HL-60/S4 treated with phorbol 12-myristate 13-acetate at 8.2 ng/mL for 4 days and 3 days (cell line): ENCODE data around the gene TNFRSF14.
"Not testable (repeated sequence)": the region's sequence is repeated elsewhere in the genome, so short reads cannot be mapped to it uniquely, and the experiment has no call there.

Source experiments
- in situ Hi-C: fragments of 300-500 bp; cut with MboI; formaldehyde crosslinking; loops from 2 replicates; pipeline ENCODE4 v1.15.0; 2022; ENCODE audit warnings: low sequenced_read_pairs

TNFRSF14 gene

DNA sequence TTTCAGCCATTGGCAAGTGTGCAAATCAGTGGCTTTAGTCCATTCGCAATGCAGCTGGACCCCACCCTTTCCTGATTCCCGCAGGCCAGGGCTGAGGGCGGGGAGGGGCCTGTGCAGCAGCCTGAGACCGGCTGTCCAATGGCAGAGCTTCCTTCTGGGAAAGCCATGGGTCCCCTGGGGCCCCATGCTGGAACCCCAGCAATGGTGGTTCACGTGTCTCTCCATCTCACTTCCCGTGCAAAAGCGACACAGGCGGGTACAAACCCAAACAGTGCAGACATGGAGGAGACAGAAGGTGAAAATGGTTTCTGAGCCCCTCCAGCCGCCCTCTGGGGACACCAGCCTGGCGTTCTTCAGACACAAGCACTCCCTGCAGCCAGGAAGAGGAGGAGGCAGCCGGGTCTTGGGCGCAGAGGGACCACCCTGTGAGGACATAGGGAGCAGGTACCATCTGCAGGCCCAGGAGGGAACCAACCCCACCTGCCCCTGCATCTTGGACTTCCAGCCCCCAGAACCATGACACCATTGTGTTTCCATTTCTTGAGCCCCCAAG, 5.8 kb upstream of the TNFRSF14 start:
- in situ Hi-C loops: not testable (repeated sequence)

DNA sequence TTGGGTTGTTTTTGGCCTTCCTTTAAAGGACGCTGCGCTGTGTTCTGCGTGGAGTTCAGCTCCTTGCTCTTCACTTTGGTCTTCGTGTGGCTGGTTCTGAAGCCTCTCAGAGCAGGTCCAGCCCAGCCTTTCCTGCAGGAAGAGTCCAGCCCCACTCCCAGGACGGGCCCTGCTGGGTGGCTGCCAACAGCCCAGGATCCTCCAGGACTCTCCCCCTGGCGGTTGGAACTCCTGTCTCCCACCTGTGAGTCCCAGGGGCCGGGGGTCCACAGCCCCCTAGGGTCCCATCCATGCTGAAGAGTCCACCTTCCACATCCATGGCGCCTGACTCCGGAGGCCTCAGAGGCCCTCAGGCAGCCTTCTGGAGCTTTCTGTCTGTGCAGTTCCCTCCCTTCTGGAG, 4.6 kb upstream of the TNFRSF14 start:
- in situ Hi-C loops: not testable (repeated sequence)

DNA sequence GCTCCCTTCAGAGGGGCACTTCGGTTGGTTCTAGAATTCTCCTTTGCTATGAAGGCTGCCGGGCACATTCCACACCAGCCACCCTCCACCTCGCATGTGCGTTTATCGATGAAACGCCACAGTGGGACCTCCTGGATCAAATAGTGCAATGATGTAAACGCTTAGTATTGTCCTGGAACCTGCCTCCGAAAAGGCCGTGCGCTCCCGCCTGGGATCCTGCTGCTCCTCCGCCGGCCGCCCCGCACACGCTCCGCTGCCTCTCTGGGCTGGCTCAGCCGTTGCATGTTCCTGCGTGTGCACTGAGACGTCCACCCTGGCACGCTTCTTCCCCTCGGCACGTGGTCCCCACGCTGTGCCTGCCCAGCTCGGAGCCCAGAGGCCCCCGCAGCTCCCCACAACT, 4.0 kb upstream of the TNFRSF14 start:
- in situ Hi-C loops: no loop called here

DNA sequence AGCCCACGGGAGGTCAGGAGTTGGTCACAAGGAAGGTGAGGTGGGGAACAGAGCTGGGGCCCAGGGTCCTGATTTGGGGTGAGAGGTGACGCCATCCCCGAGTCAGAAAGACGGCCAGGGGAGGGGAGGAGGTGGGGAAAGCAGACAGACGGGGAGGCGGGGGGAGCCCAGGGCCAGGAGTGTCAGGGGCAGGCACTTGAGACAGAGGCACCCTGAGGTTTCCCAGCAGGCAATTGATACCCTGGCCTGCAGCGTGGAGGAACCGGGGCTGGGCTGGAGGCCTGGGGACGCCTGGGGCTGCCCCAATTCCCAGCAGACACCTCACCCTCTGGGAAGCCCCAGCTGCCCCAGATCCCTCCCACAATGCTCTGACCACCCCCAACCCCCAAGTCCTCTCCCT, 3.1 kb upstream of the TNFRSF14 start:
- in situ Hi-C loops: not testable (repeated sequence)

DNA sequence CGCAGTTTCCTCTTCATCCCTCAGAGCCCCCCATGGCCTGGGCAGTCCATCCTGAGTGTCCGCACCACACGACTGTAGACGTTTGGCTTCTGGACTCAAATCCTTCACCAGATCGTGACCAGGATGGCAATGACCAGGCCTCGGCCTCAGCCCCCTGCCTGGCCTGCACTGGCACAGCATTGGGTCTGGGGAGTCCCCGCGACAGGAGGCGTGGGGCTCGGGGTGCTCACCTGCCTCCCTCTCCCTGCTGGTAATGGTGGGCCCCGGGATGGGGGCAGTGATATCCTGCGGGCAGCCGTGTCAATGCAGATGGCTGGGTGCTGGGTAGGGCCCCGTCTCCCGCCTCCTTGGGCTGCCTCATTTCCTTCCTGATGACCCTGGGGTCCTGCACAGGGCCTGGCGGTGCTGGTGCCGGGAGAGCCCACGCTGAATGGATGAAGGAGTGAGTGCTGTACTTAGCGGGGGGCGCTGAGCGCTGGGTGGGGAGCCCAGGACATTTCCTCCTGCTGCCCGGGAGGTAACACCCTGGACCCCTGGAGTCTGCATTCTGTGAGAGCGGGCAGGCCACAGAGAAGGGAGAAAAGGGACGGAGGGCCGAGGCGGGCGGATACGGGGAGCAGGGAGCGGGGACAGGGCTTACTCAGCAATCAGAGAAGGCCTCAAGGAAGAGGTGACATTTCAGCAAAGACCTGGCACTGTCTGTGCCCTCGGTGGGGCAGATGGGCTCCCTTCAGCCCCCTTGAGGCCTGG, 2.1 kb upstream of the TNFRSF14 start:
- in situ Hi-C loops: no loop called here

DNA sequence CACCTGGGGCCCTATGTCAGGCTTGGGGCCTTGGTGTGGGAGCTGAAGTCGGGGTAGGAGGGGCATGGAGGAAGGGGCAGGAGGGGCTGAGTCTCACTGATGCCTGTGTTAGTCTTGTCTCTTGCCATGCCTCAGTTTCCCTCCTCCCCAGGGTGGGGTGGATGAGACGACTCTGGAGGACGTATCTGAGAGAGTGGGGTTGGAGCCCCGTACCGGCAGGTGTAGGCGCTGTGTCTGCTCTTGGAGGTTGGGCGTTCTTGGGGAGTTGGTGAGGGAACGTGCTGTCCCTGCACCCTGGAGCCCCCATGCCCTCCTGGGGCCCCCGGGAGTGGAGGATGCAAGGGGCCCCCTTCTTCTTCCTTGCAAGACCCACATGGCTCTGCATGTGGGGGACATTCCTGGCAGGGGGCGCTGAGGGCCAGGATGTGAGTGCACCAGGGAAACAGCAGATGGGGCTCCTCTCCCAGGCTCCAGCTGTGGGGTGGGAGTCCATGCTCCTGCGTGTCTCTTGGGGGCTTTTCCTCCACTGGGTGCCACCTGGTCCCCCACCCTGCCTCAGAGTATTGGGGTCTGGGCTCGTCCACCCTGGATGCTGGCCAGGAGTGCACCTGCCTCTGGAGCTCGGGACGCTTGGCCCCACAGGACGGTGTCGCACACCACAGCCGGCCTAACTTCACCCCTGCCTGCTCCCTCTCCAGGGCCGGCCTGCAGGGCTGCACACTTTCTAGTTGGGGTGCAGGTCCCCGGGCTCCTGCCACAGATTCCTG, 1.4 kb upstream of the TNFRSF14 start:
- in situ Hi-C loops: no loop called here

DNA sequence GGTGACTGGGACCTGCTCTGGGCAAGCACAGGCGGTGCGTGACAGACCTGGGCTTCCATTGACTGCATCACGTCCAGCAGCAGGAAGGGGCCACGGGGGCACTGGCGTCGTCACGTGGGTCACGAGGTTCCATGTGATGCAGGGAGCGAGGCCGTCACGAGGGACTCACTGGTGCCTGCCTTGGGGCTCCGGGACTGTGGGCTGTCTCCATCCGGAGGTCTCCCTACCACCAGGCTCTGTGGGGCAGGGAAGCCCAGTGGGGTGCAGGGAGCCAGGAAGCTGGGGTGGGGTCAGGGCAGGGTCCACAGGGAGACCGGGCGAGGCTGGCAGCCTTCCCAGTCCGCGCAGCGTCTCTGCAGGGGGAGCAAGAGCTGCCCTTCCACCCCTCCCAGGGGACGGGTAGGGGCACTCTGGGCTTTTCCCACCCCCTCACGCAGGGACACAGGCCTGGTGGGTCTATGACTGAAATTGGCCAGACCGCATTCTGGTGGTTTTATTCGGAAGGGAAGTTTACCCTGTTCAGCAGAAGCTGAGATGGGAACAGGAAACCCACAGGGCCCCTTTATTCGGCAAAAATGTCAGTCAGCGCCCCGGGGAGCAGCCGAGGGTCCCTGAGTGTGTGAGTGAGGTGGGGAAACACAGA, 416 bp upstream of the TNFRSF14 start:
- in situ Hi-C loops: no loop called here

DNA sequence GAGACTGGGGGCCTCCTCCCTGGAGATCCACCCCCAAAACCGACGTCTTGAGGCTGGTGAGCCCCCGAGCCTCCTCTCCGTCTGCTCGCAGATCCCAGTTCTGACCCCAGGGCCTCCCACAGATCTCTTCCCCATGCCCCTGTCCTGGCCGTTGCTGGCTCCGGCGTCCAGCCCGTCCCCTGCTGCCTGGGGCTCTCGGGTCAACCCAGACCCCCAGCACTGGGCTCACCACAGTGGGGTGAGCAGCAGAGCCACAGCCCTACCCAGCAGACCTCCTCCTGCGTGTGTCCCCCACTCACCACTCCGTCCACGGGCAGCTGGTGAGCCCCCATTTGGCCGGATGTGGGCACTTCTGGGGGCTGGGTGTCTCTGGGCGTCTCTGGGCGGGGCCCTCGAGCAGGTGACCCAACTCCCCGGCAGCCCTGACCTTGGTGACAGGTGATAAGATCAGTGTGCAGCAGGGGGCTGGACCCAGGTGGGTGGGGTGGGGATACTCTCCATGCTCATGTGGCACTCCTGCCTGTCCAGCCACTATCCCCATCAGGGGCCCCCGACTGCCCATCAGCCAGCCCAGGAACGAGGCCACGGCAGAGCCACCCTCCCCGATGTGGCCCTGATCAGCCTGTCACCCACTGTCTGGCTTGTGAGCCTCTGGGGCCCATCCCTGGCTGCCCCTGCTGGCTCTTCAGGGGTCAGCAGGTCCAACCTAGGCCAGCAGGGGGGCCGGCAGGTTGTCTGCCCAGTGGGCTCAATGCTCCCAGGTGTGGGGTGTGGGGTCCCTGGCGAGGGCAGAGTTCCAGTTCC, 709 bp downstream of the TNFRSF14 start:
- in situ Hi-C loops: no loop called here

DNA sequence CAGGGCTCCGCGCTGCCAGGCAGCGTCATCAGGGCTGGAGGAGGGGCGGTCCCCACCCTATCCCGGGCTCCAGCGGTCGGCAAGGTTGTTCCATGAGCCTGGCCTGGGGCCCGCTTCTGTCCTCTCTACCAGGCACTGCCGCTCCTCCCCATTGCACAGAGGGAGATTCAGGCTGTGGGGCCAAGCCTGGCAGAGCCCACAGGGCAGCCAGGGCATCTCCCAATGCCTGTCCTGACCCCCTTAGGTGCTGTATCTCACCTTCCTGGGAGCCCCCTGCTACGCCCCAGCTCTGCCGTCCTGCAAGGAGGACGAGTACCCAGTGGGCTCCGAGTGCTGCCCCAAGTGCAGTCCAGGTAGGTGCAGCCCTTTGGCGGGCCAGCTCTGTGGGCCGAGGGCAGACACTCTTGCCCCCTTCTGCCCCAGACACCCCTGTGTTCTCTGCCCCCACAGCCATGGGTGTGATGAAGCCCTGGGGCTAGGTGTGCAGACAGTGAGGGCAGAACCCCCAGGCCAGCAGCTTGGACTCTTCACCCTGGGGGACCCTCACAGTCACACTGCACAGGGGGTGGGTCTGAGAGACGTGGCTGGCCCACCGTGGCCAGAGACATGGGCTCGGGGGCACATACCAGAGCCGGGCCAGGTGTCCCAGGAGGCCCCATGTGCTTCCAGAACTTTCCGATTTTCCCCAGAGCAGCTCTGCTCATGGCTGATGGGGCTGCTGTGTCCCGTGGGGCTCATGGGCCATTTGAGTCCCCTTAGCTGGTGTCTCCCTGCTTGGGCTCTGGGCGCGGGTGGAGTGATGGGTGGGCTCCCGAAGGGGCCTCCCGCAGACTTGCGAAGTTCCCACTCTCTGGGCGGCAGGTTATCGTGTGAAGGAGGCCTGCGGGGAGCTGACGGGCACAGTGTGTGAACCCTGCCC, 1.6 kb downstream of the TNFRSF14 start:
- in situ Hi-C loops: no loop called here

DNA sequence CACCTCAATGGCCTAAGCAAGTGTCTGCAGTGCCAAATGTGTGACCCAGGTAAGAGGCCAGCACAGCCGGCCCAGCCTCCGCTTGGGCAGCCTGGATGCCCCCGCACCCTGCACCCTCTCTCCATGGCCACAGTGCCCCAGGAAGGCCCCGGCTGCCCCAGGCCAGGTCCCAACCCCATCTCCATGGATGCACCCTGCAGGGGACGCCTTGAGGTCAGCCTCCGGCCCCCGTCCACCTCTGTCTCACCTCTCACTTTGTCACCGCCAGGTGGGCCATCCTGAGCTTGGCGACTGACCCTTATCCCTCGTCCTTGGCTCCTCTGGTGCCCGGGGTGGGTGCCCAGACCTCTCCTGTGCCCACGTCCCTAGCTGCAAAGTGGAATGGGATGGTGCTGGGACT, 2.2 kb downstream of the TNFRSF14 start:
- in situ Hi-C loops: no loop called here

DNA sequence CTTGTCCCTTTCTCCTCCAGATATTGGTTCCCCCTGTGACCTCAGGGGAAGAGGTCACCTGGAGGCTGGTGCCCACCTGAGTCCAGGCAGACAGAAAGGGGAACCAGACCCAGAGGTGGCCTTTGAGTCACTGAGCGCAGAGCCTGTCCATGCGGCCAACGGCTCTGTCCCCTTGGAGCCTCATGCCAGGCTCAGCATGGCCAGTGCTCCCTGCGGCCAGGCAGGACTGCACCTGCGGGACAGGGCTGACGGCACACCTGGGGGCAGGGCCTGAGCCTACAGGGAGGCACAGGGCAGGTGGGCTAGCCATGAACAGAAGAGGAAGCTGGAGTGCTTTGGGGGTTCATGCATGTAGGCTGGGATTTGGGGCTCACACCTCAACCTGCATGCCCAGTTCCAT, 2.7 kb downstream of the TNFRSF14 start:
- in situ Hi-C loops: no loop called here

DNA sequence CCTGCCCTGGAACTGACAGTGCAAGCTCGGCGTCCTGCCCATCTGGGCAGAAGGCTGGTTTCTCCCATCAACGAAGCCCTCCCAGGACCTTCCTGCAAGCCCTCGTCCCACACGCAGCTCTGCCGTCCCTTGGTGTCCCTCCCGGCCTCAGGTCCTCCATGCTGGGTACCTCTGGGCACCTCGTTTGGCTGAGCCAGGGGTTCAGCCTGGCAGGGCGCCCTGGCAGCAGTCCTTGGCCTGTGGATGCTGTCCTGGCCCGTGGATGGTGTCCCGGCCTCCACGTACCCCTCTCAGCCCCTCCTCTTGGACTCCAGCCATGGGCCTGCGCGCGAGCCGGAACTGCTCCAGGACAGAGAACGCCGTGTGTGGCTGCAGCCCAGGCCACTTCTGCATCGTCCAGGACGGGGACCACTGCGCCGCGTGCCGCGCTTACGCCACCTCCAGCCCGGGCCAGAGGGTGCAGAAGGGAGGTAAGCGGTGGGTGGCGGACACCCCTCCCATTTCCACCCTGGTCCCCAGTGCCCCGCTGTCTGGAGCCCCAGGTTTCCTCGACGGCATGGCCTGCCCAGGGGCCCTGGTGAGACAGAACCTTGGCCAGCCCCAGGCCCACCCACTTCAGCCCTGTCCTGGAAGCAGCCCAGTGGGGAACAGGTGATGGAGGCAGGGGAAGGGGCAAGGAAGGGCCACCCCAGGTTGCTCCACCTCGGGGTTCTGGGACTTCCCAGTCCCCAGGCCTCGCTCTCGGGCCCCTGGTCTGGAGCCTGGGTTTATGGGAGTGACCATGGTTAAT, 3.5 kb downstream of the TNFRSF14 start:
- in situ Hi-C loops: no loop called here

DNA sequence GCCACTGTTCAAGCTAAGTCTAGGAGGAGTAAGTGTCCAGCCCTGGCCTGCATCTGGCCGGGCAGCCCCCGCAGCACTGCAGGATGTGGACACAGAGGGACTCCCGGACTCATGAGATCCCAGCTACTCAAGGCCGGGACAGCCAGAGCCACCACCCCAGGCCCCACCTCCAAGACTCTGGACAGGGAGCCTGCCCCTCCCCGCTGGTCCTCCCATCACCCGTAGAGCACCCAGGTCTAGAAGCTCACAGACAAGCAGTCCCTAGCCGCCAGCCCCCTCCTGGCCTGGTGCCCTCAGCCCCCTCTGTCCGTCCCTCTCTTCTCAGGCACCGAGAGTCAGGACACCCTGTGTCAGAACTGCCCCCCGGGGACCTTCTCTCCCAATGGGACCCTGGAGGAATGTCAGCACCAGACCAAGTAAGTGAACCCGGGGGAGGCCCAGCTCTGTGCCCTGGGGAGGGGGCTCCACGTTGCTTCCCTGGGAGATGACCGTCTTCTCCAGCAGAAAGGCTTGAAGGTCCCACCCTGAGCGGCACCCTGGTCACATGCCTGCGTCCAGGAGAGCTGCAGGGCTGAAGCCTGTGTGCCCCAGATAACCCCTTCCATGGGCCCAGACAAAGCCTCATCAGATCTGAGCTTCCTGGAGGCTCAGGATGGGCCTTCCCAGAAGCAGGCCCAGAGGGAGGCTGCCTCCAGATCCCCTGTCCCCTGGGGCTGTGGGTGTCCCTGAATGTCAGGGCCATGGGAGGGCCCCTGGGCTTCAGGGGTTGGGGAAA, 4.3 kb downstream of the TNFRSF14 start:
- in situ Hi-C loops: no loop called here

DNA sequence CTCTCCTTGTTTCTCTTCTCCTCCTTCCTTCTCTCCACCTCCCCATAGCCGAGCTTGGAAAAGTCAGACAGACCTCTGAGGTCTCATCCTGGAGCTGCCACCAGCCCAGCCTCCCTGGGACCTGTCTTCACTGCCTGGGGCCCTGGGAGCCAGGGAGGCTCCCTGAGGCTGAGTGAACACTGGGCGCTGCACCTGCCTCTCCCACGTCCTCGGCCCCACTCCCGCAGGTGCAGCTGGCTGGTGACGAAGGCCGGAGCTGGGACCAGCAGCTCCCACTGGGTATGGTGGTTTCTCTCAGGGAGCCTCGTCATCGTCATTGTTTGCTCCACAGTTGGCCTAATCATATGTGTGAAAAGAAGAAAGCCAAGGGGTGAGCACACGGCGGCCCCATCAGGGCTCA, 5.3 kb downstream of the TNFRSF14 start:
- in situ Hi-C loops: no loop called here

DNA sequence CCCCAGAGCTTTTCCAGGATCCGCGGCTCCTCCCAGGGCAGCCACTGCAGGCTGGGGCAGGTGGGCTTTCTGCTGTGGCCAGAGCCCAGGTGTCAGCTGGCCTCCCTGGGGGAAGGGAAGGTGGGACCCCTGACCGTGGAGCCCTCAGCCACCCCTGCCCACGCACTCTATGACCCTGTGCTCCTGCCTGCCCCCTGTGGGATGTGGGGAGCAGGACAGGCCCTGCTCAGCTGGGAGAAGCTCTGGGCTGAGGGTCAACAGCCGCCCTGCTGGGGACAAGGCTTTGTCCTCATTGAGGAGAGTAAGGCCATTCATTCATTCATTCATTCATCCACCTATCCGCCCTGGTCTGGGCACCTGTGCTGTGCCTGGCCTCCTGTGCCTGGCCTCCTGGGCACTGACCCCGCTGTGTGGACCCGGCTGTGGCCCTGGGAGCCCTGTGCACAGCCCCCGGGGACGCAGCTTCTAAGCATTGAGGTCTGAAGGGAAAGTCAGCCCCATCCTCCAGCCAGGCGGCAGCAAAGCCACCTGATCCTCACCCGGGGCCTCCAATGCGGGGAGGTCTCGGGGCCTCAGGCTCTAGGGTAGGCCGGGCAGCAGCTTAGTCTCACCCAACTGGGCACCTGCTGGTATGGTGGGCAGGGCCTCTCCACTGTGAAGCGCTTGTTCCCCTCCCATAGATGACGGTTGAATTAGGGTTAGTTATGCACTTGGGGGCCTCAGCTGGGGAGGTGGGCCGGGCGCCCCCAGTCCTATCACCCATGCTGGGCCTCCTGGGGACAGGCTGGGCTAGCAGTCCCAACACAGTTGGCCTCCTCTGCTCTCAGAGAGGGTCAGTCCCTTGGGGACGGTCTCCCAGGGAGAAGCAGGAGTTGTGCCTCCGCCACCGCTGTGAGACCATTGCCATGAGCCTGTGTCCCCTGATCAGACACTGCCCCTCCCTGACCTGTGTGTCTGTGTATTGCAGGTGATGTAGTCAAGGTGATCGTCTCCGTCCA, 6.0 kb downstream of the TNFRSF14 start:
- in situ Hi-C loops: no loop called here

DNA sequence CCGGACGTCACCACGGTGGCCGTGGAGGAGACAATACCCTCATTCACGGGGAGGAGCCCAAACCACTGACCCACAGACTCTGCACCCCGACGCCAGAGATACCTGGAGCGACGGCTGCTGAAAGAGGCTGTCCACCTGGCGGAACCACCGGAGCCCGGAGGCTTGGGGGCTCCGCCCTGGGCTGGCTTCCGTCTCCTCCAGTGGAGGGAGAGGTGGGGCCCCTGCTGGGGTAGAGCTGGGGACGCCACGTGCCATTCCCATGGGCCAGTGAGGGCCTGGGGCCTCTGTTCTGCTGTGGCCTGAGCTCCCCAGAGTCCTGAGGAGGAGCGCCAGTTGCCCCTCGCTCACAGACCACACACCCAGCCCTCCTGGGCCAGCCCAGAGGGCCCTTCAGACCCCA, 7.0 kb downstream of the TNFRSF14 start:
- in situ Hi-C loops: no loop called here
